Measurements from ENCODE around the gene MACROD2.

DNA sequence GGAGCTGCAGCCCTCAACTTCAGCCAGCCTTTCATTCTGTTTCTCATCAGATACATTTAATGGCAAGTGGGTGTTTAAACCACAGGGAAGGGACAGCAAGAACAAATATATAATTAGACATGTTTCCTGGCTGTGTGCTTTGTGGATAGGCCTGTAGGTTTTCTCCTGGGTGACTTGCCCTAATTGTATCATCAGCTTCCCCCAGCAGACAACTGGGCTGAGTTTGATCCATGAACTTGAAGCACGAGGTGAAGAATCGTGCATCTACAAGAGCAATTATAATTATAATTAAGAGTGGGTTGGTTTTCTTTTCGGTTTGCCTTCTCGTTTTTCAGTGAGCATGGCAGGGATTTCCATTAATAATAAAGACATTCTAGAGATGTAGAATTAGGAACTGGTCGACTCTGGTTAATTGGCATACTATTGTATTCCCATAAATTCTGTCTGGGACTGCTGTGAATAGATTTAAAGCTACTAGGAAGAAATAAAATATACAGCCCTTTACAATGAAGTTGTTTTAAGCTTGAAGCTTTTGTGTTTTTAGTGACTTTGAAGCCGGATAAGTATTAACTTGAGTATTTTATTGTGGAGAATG, 1525.7 kb downstream of the MACROD2 start:
- TF ChIP-seq, protein P1, sequence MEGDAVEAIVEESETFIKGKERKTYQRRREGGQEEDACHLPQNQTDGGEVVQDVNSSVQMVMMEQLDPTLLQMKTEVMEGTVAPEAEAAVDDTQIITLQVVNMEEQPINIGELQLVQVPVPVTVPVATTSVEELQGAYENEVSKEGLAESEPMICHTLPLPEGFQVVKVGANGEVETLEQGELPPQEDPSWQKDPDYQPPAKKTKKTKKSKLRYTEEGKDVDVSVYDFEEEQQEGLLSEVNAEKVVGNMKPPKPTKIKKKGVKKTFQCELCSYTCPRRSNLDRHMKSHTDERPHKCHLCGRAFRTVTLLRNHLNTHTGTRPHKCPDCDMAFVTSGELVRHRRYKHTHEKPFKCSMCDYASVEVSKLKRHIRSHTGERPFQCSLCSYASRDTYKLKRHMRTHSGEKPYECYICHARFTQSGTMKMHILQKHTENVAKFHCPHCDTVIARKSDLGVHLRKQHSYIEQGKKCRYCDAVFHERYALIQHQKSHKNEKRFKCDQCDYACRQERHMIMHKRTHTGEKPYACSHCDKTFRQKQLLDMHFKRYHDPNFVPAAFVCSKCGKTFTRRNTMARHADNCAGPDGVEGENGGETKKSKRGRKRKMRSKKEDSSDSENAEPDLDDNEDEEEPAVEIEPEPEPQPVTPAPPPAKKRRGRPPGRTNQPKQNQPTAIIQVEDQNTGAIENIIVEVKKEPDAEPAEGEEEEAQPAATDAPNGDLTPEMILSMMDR (IDR thresholded peaks at IDR 0.05) = no peak
- TF ChIP-seq POLR2A (IDR thresholded peaks at IDR 0.05) = no peak

Data from uterus (tissue), 2 donors.